Amygdala (tissue), 56 donors: ENCODE results near the gene KLHL36.
"Not testable (repeated sequence)": the region's sequence is repeated elsewhere in the genome, so short reads cannot be mapped to it uniquely, and the experiment has no call there.

ENCODE experiments used
- DNase-seq, 56 donors: peaks; one replicate each; lab custom pipeline; 2025; lab: John Stamatoyannopoulos, UW

KLHL36 gene

DNA sequence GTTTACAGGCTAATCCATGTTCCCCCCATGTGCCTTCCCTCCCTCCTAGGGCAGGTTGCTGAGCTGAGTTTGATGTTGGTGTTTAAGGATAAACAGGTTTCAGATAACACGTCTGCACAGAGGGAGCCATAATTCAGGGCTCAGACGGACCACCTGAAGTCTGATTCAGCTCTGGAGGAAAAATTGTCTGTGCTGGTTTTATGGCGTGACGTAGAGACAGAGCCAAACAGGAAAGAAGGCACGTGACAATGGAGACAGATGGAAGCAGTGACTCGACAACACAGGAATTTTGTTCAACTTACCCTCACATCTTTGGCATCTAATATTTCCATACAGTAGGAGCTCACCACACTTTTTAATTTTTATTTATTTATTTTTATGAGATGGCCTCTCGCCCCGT lies 40.8 kb downstream of the KLHL36 start:
- no peak for DNase-seq

DNA sequence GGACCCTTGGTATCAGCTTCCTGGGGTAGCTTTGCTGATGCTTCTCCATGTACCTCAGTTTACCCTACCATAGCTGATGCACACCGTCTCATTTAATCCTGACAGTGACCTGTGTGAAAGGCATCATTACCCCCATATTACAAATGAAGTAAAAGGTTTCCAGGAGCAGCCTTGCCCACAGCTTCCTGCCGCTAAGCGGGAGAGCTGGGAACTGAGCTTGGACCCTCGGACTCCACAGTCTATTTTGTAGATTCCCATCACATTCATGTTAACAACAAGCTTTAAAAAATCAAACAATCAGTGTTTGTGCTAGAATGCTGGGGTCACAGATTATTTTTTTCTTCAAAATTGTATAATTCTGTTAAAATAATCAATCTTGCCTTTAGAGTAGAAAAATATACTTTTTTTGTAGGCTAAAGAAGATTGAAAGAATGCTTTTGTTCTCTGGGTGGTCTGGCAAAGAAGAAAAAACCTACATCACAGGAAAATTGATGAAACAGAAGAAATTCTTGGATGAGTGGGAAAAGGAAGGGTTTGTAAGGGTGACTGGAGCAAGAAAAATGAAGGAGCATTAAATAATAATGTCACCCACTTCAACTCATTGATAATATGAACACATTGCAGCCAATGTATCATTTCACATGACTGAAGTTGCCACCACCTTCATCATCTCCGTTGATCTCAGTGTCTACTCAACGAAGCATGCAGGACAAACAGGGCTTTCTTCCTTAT lies 41.9 kb downstream of the KLHL36 start:
- no peak for DNase-seq

DNA sequence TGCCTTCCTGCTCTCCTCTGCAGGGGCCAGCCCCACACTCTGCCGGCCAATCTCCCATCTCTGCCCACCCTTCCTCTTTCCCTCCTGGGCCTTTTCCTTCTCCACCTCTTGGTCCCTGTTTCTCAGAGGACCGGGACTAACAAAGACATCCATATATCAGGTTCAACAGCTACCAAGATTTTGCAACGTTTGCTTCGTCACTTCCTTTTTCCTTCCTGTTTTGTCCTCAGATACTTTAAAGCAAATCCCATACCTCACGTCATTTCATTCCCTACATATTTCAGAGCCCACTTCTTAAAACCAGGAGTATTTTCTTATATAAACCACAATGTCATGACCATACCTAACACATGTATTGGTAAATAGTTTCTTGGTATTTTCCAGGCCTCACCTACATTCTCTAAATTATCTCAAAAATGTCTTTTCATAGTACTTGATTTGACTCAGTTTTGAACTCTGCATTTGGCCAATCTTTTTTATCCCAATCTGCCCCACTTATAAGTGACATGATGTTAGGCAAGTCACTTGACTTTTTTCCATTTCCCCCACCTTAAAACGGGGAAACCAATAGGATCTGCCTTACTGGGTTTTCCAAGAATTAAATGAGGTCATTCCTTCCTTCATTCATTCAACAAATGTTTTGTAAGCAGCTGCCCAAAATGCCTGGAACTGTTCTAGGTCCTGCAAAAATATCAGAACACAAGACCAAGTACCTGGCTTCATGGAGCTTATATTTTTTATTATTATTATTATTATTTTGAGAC lies 44.3 kb downstream of the KLHL36 start:
- no peak for DNase-seq

DNA sequence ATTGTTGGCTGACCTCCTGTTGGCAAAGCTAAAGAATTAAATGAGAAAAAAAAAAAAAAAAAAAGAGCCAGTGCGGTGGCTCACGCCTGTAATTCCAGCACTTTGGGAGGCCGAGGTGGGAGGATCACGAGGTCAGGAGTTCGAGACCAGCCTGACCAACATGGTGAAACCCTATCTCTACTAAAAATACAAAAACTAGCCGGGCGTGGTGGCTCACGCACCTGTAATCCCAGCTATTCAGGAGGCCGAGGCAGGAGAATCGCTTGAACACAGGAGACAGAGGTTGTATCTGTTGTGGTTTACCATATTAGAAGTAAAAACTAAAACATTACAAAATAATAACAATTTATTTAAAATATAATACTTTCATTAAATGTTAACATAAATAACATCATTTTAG lies 45.6 kb downstream of the KLHL36 start:
- not testable (repeated sequence) for DNase-seq

DNA sequence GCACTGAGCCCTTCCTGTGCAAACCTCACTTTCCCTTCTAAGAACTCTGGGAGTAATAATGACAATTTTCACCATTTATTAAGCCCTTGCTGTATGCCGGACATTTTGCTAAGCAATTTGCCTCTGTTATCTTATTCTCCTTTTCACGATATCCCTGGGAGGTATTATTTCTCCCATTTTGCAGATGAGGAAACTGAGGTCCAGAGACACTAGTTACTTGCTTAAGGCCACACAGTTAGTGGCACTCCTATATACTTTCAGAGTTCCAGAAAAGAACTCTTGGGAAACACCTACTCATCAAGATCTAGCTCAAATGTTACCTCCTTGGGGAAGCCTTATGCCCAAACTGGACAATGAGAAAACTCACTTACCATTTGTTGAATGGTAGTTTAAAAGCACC lies 46.7 kb downstream of the KLHL36 start:
- no peak for DNase-seq

DNA sequence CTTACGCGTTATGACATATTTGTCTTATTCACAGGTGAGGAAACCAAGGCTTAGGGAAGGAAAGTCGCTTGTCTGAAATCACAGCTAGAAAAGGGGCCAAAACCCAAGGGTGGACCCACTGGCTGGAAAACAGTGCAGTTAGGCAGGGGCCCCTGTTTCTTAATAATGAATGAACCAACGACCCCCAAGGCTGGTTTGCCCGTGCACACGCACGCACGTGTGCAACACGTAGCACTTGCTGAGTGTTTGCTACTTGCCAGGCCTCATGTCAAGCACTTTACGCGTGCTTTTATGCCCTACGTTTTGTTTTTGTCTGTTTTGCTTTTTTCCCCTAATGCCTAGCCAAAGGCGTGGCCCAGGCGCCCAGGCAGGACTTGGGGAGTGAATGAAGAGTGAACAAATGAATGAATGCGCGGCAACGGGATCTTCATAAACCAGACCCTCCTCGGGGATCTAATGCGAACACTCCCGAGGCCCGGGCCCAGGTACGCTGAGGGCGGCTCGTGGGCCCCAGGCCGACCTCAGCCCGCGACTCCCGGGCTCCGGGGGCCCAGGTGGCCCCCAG lies 50.9 kb downstream of the KLHL36 start:
- peak in 5 of 56 donors; percentile 25 to 53 (median 40) for DNase-seq

DNA sequence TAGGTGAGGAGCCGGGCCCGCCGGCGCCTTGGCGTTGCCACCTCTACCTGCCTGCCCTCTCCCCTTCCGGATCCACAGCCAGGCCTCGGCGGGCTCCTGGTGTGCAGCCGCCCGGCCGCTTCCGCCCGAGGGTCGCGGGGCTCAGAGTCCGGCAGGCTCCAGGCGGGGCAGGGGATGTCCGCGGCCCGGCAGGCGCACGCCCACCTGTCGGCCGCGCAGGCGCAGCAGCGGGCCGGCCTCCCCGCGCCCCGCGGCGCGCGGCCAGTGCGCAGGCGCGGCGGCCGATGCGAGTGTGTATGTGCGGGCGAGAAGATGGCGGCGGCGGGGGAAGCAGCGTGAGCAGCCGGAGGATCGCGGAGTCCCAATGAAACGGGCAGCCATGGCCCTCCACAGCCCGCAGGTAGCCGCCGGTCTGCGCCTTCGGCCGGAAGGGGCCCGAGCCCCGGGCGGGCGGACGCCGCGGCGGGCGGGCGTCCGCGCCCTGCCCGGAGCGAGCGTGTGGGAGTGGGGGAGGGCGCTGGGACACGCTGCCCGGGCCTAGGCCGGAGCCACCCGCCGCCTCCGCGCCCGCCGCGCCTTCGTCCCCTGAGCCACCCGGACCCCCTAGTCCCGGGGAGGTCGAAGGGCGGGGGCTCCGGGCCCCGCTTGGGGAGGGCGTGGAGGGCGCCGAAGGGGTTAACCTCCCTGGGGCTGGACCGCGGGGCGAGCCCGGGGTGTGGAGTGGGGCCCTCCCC lies 51.6 kb downstream of the KLHL36 start, which contains the start of gene USP10:
USP10 (plus strand) TSS at position 289 of the 734 bp plus-strand sequence; CDS start at position 380, 91 bp downstream.
- peak in 51 of 56 donors; percentile 5 to 85 (median 59) for DNase-seq

DNA sequence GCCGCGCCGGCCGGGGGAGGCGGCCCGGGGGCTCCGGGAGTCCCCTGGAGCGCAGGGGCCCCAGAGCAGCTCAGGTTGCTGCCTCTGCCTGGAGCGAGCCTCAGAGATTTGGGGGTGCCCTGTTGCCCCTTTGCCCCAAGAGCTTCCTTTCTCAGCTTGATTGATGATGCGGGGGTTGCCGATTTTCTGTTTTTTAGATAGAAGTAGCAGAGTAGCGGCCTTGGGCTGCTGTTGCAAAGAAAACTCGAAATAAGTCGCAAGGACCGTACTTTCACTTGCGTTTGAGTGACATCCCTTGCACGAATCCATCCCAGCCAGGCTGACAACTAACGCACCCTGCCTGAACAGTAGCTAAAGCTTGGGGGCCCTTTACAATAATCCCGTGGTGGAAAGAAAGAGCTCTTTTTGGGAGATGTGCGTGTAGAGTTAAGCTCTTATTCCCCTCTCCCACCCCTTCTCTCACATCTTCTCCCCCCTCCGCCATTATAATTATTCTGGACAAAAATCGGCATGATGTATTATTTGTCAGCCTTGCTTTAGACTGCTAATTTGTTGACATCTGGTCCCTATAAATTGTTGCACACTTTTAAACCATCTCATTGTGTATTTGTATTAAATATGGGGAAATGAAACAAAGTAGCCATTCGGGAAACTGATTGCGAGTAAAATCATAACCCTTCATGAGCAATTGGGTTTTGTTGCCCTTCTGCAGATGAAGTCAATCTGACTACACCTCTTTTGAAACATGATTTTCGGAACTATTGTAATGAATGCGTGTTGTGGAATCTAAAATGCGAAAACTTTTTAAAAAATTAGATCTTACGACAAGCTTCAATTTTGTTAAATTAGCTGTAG lies 52.4 kb downstream of the KLHL36 start:
- DNase-seq: peak in 17 of 56 donors; percentile 5 to 42 (median 27)

DNA sequence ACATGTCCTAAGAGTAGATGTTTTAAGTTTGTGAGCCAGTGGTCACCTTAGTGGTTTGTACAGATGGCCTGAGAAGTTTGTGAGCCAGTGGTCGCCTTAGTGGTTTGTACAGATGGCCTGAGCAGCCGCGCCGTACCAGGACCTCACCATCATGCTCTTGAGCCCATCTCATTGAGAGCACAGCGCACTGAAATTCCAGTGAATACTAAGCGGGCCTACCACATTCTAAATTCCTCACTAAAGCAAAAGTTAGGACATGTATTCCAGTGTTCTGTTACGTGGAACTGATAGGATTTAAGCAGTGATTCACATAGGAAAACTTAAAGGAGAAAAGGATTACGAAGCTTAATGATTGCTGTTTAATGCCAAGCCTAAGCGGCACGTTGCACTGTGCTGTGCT lies 55.4 kb downstream of the KLHL36 start:
- no peak for DNase-seq

DNA sequence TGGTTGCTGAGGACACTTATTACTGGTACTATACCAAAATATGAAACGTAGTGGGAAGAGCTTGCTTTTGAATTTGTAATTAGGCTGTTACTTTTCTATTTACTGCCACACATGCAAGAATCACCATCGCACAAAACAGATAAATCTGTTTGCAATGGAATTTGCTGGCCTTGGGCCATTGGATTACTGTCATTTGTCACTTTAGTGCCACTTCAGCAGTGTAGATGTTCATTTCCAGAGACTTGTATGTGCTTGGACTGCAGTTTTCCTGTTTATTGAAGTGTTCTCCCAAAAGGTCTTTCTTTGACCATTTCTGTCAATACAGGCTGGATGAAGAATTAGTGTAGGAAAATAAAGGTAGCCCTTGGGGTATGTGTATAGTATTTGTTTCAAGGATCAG lies 55.9 kb downstream of the KLHL36 start:
- DNase-seq: no peak

DNA sequence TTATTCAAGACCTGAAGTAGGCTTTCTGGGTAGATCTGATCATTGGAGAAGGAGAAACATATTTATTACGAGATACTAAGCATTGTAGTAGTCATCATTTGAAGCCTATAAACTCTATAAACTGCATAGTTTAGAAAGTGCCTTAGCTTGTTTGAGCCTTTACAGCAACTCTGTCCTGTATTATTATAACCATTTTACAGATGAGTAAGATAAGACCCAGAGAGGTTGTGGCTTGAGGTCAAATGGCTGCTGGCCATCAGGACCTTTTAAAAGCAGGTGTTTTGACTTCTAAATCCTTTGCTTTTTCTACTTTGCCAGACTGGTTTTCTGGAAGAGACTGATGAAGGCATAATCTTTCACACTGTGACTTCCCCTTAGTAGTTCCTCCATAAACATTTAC lies 58.5 kb downstream of the KLHL36 start:
- DNase-seq: no peak

DNA sequence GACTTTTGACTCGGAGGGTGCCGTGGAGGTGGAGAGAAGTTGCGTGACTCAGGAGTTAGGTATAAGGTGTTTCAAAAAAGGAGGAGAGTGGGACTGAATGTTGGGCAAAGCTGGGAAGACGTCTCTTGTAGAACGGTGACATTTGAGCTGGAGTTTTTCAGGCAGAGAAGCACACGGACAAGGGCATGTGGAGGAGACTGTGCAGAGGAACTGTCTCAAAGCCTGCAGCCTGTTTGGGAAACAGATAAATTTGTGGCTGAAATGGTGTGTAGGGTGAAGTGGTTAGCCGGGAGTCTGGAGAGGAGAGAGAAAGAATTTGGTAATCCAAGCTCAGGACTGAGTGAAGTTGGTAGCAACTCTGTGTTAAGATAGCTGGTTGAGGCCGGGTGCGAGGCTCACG lies 61.3 kb downstream of the KLHL36 start:
- no peak for DNase-seq

DNA sequence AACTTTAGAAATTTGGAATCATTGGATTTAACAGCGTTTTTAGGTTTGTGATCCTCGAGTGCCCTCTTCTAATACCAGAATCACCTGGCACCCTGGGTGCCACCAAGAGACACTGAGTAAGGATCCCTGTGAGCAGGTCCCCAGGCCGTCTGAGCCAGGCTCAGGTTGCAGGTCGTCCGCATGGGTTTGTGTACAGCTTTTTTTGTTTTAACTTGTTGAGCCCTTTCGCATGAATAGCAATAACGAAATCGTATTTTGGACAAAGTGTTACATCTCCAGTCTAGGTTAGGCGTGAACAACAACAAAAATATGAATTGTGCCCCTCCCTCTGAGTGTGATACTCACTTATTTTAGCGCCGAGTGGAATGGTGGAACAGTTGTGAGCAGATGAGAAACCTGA lies 62.4 kb downstream of the KLHL36 start:
- DNase-seq: no peak
